ENCODE data around the gene STPG3. TPM values are rescaled to one million over a fixed set of nuclear protein-coding genes. Genes with fewer than 3 reads are reported as not detected.

The STPG3 gene
- total and polyA plus RNA-seq, 2 of the 13 experiments (the other 11 are each of a cell fraction or from before 2014, with no cell fraction given): not detected

DNA sequence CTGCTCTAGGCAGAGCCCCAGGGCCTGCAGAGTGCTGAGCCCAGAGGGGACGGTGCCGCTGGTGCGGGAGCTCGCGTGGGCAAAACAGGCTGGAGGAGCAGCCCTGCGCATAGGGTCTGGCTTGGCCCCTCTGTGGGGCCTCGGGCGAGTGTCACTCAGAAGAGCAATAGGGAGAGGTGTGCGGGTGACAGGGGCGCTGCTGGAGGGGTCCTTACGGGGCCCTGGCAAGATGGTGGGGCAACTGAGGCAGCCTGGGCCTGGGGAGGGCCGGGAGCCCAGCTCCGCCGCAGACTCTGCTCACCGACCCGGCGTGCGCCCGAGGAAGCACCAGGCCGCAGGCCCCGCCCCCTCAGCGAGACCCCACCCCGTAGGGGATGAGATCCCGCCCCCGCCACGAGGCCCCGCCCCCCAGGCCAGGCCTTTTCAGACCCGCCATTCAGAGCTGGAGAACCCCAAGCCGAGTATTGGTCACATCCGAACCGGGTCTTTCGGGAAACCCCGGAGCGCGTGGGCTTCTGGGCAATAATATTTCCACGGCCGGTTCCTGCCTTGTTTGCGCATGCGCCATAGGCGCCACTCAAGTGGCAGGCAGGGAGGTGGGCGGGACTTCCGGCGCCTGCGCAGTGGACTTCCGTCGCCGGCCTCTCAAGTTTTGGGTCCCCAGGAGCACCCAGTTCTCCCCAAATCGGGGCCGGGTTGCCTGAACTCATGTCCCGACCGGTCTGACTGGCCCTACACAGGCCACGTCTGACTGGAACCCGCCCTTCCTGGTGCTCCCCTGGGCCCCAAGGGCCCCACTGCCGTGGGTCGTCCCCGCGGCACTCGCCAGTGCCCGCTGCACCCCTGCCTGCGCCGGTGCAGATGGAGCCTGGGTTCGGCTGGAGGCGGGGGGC is 27.8 kb upstream of the STPG3 start (continued):
- TF ChIP-seq, protein P1, sequence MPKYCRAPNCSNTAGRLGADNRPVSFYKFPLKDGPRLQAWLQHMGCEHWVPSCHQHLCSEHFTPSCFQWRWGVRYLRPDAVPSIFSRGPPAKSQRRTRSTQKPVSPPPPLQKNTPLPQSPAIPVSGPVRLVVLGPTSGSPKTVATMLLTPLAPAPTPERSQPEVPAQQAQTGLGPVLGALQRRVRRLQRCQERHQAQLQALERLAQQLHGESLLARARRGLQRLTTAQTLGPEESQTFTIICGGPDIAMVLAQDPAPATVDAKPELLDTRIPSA (CRISPR knock-in tag; IDR thresholded peaks at IDR 0.05; ENCODE audit: borderline replicate concordance): 0 out of 2 replicates have a peak, but pooled peaks have one; percentile 50
- TF ChIP-seq EZH2 (conservative IDR thresholded peaks at IDR 0.05; ENCODE audit: low read depth, low read length) (no peak), ZNF777 (CRISPR knock-in tag; IDR thresholded peaks at IDR 0.05) (peak; percentile 39; the same call in 1 of the 2 replicates), FOXP1 (IDR thresholded peaks at IDR 0.05) (no peak), FOXP1 (CRISPR knock-in tag; IDR thresholded peaks at IDR 0.05) (no peak), PHF21A (CRISPR knock-in tag; IDR thresholded peaks at IDR 0.05) (peak; percentile 45; the same call in 1 of the 2 replicates), GABPB1 (CRISPR knock-in tag; IDR thresholded peaks at IDR 0.05) (peak; percentile 92), GTF3A (CRISPR knock-in tag; conservative IDR thresholded peaks at IDR 0.05) (no peak), FOXK1 (CRISPR knock-in tag; IDR thresholded peaks at IDR 0.05; ENCODE audit: borderline replicate concordance, low read depth) (no peak), XRCC5 (optimal IDR thresholded peaks at IDR 0.05; ENCODE audit: low read length) (peak; percentile 34), AGO2 (optimal IDR thresholded peaks at IDR 0.05; ENCODE audit: low read depth, low read length) (peak; percentile 91), ZNF24 (IDR thresholded peaks at IDR 0.05) (no peak), ZNF329 (CRISPR knock-in tag; IDR thresholded peaks at IDR 0.05; ENCODE audit: low read depth) (no peak)
- TF ChIP-seq, protein P2, sequence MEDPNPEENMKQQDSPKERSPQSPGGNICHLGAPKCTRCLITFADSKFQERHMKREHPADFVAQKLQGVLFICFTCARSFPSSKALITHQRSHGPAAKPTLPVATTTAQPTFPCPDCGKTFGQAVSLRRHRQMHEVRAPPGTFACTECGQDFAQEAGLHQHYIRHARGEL (CRISPR knock-in tag; IDR thresholded peaks at IDR 0.05): 0 out of 2 replicates have a peak, but pooled peaks have one; percentile 21
- TF ChIP-seq, protein P3, sequence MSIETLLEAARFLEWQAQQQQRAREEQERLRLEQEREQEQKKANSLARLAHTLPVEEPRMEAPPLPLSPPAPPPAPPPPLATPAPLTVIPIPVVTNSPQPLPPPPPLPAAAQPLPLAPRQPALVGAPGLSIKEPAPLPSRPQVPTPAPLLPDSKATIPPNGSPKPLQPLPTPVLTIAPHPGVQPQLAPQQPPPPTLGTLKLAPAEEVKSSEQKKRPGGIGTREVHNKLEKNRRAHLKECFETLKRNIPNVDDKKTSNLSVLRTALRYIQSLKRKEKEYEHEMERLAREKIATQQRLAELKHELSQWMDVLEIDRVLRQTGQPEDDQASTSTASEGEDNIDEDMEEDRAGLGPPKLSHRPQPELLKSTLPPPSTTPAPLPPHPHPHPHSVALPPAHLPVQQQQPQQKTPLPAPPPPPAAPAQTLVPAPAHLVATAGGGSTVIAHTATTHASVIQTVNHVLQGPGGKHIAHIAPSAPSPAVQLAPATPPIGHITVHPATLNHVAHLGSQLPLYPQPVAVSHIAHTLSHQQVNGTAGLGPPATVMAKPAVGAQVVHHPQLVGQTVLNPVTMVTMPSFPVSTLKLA (IDR thresholded peaks at IDR 0.05): peak; percentile 39; the same call in 1 of the 2 replicates
- TF ChIP-seq, protein P4, sequence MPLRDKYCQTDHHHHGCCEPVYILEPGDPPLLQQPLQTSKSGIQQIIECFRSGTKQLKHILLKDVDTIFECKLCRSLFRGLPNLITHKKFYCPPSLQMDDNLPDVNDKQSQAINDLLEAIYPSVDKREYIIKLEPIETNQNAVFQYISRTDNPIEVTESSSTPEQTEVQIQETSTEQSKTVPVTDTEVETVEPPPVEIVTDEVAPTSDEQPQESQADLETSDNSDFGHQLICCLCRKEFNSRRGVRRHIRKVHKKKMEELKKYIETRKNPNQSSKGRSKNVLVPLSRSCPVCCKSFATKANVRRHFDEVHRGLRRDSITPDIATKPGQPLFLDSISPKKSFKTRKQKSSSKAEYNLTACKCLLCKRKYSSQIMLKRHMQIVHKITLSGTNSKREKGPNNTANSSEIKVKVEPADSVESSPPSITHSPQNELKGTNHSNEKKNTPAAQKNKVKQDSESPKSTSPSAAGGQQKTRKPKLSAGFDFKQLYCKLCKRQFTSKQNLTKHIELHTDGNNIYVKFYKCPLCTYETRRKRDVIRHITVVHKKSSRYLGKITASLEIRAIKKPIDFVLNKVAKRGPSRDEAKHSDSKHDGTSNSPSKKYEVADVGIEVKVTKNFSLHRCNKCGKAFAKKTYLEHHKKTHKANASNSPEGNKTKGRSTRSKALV (CRISPR knock-in tag; IDR thresholded peaks at IDR 0.05): no peak; the same call in 1 of the 2 replicates
- TF ChIP-seq, protein P5, sequence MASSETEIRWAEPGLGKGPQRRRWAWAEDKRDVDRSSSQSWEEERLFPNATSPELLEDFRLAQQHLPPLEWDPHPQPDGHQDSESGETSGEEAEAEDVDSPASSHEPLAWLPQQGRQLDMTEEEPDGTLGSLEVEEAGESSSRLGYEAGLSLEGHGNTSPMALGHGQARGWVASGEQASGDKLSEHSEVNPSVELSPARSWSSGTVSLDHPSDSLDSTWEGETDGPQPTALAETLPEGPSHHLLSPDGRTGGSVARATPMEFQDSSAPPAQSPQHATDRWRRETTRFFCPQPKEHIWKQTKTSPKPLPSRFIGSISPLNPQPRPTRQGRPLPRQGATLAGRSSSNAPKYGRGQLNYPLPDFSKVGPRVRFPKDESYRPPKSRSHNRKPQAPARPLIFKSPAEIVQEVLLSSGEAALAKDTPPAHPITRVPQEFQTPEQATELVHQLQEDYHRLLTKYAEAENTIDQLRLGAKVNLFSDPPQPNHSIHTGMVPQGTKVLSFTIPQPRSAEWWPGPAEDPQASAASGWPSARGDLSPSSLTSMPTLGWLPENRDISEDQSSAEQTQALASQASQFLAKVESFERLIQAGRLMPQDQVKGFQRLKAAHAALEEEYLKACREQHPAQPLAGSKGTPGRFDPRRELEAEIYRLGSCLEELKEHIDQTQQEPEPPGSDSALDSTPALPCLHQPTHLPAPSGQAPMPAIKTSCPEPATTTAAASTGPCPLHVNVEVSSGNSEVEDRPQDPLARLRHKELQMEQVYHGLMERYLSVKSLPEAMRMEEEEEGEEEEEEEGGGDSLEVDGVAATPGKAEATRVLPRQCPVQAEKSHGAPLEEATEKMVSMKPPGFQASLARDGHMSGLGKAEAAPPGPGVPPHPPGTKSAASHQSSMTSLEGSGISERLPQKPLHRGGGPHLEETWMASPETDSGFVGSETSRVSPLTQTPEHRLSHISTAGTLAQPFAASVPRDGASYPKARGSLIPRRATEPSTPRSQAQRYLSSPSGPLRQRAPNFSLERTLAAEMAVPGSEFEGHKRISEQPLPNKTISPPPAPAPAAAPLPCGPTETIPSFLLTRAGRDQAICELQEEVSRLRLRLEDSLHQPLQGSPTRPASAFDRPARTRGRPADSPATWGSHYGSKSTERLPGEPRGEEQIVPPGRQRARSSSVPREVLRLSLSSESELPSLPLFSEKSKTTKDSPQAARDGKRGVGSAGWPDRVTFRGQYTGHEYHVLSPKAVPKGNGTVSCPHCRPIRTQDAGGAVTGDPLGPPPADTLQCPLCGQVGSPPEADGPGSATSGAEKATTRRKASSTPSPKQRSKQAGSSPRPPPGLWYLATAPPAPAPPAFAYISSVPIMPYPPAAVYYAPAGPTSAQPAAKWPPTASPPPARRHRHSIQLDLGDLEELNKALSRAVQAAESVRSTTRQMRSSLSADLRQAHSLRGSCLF (CRISPR knock-in tag; IDR thresholded peaks at IDR 0.05; ENCODE audit: borderline replicate concordance): no peak
- TF ChIP-seq, protein P6, sequence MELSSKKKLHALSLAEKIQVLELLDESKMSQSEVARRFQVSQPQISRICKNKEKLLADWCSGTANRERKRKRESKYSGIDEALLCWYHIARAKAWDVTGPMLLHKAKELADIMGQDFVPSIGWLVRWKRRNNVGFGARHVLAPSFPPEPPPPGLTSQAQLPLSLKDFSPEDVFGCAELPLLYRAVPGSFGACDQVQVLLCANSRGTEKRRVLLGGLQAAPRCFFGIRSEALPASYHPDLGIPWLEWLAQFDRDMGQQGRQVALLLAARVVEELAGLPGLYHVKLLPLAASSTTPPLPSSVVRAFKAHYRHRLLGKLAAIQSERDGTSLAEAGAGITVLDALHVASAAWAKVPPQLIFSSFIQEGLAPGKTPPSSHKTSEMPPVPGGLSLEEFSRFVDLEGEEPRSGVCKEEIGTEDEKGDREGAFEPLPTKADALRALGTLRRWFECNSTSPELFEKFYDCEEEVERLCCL (CRISPR knock-in tag; IDR thresholded peaks at IDR 0.05; ENCODE audit: borderline replicate concordance): no peak

All from HepG2 (cell line).